Measurements from ENCODE around the gene SKIC2.
"Not testable (repeated sequence)": the region's sequence is repeated elsewhere in the genome, so short reads cannot be mapped to it uniquely, and the experiment has no call there.

SKIC2 gene

GRCh38 chr6:31958741-31959739, at the start of gene SKIC2, which contains the start of gene NELFE:
Gene SKIC2, plus strand, starts transcription at chr6:31959175. Its CDS starts 18 bp downstream, at chr6:31959193.
Gene NELFE, minus strand, starts transcription at chr6:31958971. Its CDS starts 525 bp downstream, at chr6:31958446.
- peak; percentile 98 for DNase-seq

- not testable (repeated sequence) for DNase-seq
Observed at GRCh38 chr6:31909298-31909697, 49.7 kb upstream of the SKIC2 start.

GRCh38 chr6:31911826-31912585, 47.0 kb upstream of the SKIC2 start:
- DNase-seq = no peak

- no peak for DNase-seq
Observed at GRCh38 chr6:31915351-31915750, 43.6 kb upstream of the SKIC2 start.

- DNase-seq = no peak
Observed at GRCh38 chr6:31915756-31916155, 43.2 kb upstream of the SKIC2 start.

DNA sequence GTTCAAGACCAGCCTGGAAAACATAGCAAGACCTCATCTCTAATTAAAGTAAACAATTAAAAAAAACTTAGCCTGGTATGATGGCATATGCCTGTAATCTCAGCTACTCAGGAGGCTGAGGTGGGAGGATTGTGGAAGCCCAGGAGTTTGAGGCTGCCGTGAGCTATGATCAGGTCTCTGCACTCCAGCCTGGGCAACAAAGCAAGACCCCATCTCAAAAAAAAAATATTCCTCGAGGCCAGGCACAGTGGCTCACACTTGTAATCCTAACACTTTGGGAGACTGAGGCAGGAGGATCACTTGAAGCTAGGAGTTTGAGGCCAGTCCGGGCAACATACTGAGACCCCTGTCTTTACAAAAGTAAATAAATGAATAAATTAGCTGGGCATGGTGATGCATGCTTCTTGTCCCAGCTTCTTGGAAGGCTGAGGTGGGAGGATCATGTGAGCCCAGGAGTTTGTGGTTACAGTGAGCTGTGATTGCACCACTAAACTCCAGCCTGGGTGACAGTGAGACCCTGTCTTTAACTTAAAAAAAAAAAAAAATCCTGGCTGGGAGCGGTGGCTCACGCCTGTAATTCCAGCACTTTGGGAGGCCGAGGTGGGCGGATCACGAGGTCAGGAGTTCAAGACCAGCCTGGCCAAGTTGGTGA, 40.8 kb upstream of the SKIC2 start:
- no peak for DNase-seq

GRCh38 chr6:31919624-31920303, 39.2 kb upstream of the SKIC2 start:
- DNase-seq = no peak

DNA sequence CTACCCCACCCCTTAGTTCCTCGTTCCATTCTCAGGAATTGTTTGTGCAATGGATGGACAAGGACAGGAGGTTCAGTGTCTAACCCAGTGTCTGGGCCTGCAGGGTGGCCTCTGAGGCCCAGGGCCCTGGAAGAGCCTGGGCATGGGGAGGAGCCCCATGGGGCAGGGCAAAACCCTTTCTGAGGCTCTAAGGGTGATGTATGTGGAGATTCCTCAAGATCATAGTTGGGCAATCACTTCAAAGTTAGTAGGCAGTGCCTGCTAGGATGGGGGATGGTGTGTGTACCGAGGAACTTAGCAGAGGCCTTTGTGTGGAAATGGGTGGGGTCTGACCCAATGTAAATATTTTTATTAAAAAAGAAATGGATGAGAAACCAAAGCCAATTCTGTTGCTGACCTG, 38.2 kb upstream of the SKIC2 start:
- no peak for DNase-seq

- peak; percentile 35 for DNase-seq
Observed at GRCh38 chr6:31922942-31923341, 36.0 kb upstream of the SKIC2 start.

DNA sequence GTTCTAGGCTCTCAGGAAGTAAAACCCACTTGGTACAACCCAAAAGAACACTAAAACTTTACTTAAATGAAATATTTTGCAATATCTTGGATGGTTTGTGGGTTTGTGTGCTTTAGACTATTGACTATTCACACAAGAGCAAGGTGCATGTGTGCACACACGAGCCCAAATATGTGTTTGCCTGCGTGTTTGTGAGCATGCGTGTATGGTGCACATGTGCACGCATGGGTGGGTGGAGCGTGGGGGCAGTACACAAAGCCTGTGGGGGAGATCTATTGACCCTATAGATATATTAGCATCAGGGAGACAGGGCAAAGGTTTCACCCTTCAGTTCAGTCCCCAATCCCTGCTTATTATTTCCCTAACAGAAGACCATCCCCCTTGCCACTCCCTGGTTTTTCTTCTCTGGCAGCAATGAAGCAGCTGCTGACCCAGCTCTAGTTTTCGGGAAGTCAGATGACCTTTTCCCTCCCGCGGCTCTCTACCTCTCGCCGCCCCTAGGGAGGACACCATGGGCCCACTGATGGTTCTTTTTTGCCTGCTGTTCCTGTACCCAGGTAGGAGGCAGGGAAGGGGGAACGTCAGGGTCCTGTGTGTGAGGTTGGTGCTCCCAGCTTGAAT, 31.6 kb upstream of the SKIC2 start, which contains the start of gene C2:
TSS of gene C2 (plus strand) at position 476 of the 621 bp plus-strand sequence. CDS start at position 512, 36 bp downstream.
- DNase-seq = no peak

DNA sequence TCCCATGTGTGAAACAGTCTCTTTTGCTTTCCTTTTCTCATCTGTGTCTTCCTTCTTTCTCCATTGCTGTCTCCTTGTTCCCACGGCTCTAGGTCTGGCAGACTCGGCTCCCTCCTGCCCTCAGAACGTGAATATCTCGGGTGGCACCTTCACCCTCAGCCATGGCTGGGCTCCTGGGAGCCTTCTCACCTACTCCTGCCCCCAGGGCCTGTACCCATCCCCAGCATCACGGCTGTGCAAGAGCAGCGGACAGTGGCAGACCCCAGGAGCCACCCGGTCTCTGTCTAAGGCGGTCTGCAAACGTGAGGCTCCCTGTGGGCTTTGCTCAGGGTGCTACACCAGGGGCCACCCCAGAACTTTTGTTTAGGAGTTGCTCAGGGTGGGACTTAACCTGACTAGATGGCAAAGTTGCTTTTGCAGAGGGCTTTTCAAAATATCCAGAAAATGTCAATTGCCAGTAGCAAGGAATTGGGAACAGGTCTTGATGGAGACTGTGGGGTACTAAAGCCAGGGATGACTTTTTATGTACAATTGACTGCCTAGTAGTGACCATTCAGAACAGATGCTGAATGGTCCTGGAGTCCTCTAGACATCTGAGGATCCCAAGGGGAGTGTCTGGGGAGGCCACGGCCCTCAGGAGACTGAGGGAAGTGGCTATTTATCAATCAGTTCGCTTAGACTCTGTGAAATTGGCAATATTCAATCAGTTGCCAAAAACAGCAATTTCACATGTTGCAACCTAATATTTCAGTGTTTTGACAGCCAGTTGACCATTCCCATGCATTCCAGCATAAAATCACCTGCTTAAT, 30.9 kb upstream of the SKIC2 start:
- DNase-seq = no peak

- no peak for DNase-seq
Observed at GRCh38 chr6:31928672-31928939, 30.4 kb upstream of the SKIC2 start.

DNA sequence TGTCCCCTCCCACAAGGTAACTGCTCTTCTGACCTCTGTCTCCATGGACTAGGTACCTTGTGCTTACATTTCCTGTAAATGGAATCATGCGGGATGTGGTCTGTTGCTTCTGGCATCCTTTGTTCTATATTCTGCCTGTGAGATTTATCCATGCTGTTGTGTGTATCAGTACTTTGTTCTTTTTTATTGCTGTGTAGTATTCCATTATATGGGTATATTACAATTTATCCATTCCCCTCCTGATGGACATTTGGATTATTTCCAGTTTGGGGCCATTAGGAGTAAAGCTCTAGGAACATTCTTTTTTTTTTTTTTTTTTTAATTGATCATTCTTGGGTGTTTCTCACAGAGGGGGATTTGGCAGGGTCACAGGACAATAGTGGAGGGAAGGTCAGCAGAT, 28.0 kb upstream of the SKIC2 start:
- DNase-seq = no peak

DNA sequence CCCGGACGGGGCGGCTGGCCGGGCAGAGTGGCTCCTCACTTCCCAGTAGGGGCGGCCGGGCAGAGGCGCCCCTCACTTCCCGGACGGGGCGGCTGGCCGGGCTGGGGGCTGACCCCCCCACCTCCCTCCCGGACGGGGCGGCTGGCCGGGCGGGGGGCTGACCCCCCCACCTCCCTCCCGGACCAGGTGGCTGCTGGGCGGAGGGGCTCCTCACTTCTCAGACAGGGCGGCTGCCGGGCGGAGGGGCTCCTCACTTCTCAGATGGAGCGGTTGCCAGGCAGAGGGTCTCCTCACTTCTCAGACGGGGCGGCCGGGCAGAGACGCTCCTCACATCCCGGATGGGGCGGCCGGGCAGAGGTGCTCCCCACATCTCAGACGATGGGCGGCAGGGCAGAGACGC, 26.8 kb upstream of the SKIC2 start:
- not testable (repeated sequence) for DNase-seq

- DNase-seq = no peak
Observed at GRCh38 chr6:31933537-31933936, 25.4 kb upstream of the SKIC2 start.

GRCh38 chr6:31935021-31935420, 24.0 kb upstream of the SKIC2 start:
- no peak for DNase-seq

- DNase-seq = no peak
Observed at GRCh38 chr6:31935823-31936222, 23.2 kb upstream of the SKIC2 start.

DNA sequence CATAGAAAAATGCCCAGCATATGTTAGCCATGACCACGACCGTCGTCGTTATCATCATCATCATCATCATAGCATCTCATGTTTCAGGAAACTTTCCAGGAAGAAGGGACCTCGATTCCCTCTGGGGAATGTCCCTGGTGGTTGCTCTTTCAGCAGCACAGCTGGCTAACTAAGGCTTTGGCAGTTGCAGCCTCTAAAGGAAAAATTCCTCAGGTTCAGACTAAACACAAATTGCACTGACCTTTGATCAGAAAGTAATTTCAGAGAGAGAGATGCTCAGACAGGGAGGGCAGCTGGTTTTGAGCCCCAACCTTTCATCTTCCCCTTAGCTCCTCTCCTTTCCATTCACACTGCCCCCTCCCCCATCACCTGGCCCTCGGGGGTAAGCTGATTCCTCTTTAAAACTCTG, 18.7 kb upstream of the SKIC2 start:
- DNase-seq = no peak

GRCh38 chr6:31943742-31944141, 15.2 kb upstream of the SKIC2 start:
- no peak for DNase-seq

DNA sequence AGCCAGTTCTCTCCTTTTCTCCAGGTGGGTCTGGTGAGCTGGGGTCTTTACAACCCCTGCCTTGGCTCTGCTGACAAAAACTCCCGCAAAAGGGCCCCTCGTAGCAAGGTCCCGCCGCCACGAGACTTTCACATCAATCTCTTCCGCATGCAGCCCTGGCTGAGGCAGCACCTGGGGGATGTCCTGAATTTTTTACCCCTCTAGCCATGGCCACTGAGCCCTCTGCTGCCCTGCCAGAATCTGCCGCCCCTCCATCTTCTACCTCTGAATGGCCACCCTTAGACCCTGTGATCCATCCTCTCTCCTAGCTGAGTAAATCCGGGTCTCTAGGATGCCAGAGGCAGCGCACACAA, 13.8 kb upstream of the SKIC2 start:
- no peak for DNase-seq
